Raji (cell line): Measurements from ENCODE around the gene CYTH2.

Source experiments
- POLR2A ChIP-seq: IDR thresholded peaks from 2 replicates; pipeline ENCODE4 v1.6.1; 2011; ENCODE audit warnings: low read depth, low read length, control low read depth; ENCODE audit not compliant: insufficient read depth

Gene CYTH2

GRCh38 chr19:48480183-48480557, 11.0 kb downstream of the CYTH2 start:
- no peak for TF ChIP-seq POLR2A

DNA sequence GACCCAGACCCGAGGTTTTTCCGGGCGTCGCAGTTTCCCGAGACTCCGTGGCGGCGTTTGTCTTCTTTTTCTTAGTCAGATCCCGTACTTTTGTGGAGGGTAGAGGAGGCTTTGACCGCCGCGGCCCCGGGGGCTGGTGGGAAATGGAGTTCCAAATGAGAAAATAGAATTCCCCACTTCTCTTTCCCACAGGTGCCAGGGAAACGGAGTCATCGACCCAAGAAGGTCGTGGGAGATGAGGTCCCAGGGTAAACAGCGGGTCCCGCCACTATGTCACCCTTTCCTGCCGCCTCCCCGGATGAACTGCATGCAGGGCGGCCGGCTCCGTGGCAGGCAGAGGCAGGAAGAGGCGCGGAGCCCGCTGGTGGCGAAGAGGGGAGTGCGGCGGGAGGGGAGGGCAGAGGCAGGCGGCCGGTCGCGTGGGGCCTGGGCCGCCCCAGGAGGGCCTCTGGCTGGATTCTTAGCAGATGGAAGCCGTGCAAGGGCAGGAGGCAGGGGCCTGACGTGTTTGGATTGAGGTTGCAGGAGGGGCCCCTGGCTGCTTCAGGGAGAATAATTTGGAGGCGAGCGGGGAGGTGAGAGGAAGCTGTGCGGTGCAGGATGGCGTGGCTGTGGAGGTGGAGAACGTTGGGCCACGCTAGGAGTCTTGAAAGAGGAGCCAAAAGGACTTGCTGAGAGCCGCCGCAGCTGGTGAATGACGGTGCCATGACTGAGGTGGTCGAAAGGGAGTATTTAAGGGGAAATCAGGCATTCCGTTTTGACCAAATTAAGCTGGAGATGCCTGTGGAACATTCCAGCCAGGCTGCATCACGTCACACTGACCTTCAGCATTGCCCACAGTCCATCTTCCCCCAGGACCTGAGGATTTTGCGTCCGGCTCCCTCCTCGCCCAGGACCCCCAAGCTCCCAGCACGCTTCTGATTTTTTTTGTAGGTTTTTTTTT, 11.7 kb downstream of the CYTH2 start:
- TF ChIP-seq POLR2A = no peak

DNA sequence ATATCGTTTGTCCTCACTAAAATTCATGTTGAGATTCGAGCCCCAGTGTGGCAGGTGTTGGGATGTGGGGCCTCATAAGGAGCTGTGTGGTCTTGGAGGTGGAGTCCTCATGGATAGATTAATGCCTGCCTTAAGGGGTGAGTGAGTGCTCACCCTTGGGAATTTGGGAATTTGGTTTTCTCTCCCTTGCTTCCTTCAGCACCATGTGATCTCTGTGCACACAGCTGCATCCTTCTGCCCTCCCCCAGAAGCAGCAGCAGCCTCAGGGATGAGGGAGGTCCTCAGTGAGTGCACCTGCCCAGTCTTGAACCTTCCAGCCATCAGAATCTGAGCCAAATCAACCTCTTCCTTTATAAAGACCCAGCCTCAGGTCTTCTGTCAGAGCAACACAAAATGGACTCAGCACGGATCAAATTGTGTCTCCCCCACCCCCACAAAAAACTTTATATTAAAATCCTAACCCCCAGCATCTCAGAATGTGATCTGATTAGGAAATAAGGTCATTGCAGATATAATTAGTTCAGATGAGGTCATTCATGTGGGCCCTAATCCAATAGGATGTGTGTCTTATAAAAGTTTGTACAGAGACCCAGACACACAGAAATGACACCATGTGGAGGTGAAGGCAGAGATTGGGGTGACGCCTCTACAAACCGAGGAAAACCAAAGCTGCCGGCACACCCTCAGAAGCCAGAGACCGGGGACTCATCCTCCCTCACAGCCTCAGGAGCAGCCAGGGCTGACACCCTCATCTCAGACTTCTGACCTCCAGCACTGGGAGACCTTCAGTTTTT, 12.9 kb downstream of the CYTH2 start:
- no peak for TF ChIP-seq POLR2A

GRCh38 chr19:48483301-48483700, 14.1 kb downstream of the CYTH2 start:
- TF ChIP-seq POLR2A = no peak

- TF ChIP-seq POLR2A = 0 out of 2 replicates have a peak, but pooled peaks have one; percentile 17
Measured at GRCh38 chr19:48484247-48484893, 15.2 kb downstream of the CYTH2 start.

DNA sequence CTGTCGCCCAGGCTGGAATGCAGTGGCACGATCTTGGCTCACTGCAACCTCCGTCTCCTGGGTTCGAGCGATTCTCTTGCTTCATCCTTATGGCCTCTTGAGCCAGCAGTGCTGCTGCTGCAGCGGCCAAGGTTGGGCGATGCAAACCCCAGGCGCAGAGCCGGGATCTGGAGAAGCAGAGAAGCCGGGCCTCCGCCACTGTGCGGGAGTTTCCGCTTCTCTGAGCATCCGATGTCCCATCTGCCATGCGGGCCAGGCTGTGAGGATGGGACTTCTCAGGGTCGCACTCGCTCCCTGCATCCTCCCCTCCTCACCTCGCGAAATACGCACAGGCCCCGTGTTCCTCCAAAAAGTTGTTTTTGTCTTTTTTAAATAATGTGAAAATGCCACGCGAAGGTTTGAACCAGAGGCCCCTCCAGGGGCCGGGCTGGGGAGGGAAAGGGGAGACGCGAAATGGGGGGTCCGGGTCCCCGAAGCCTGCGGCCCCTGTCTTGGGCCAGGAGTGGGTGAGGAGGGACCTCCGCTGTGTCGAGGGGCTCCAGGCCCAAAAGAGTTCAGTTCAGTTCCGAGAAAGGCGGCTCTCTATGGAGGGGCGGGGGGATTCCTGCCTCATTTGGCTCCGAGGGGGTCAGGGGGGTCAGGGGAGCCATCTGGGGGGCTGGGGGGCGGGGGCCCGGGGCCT, 15.9 kb downstream of the CYTH2 start:
- no peak for TF ChIP-seq POLR2A

GRCh38 chr19:48487544-48487943, 18.4 kb downstream of the CYTH2 start:
- TF ChIP-seq POLR2A = no peak

GRCh38 chr19:48487948-48488347, 18.8 kb downstream of the CYTH2 start:
- TF ChIP-seq POLR2A = no peak

- no peak for TF ChIP-seq POLR2A
Measured at GRCh38 chr19:48489608-48490216, 20.5 kb downstream of the CYTH2 start.

DNA sequence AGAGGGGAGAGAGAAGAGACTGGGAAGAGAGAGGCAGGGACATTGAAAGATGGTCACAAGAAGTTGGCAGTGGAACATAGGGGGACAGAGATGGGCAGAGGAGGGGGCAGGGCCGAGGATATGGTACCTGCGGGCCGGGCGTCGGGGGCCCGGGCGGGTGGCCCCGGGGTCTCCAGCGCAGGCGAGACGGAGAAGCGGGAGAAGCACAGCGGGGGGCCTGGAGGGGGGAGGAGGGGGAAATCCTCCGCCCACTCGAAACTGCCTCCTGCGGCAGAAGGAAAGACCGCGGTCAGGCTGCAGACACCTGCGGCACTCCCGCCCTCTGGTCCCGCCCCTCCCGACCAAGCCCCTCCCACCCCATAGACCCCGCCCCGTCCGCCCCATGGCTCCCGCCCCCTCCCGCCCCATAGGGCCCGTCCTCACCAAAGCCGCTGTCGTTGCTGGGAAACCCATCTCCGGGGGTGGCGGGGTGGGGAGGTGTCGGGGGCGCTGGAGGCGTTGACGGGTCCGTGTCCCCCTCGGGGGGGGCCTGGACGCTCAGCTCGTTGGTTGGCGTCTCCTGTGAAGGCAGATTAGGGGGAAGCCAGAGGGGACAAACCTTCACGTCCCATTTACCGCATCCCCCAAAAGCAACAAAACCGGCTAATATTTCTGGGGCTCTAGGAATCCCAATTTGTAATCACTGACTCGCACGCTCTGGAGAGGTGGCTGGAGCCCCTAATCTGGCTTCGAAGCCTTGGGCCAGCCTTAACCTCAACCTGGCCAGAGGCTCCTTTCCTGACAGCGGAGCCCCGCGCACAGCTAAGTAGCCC, 22.0 kb downstream of the CYTH2 start:
- TF ChIP-seq POLR2A = no peak

DNA sequence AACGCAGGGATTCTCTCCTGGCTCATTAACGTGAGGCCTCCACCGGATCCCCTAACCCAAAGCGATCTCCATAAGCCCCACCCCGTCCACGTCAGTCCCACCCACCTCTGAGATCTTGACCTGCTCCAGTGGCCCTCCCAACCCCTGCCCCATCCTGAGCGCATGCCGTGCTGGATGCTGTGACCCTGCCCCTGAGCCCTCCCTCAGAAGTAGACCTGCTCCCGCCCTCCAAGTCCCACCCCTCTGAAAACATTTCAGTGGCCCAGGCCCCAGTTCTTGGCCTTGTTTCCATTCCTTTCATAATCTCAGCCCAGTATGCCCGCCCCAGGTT, 22.6 kb downstream of the CYTH2 start:
- TF ChIP-seq POLR2A = no peak

- TF ChIP-seq POLR2A = 0 out of 2 replicates have a peak, but pooled peaks have one; percentile 45
Measured at GRCh38 chr19:48492925-48493717, 24.0 kb downstream of the CYTH2 start.
